HFF-Myc (cell line): ENCODE results near the gene ZFYVE16.
A peak's percentile ranks its signal among the peaks of the same experiment; 100 is the strongest.
"Not testable (repeated sequence)": the region's sequence is repeated elsewhere in the genome, so short reads cannot be mapped to it uniquely, and the experiment has no call there.

Experiments
- DNase-seq: peaks from one replicate; pipeline ENCODE4 v3.0.0-alpha.2; 2011; ENCODE audit warnings: low read depth; ENCODE audit errors: extremely low read depth
- H3K4me3 ChIP-seq: replicated peaks from 2 replicates; pipeline ENCODE4 v1.5.1; 2011; ENCODE audit warnings: low read depth, mild to moderate bottlenecking, control low read depth, low read length
- CTCF ChIP-seq: IDR thresholded peaks from 2 replicates; pipeline ENCODE4 v1.5.1; 2012; ENCODE audit warnings: mild to moderate bottlenecking, low read depth, low read length, control low read depth; ENCODE audit errors: missing control alignments

Gene ZFYVE16

GRCh38 chr5:80487444-80487828, 79.6 kb downstream of the ZFYVE16 start:
- peak overlapping the region; percentile 75 for H3K4me3 ChIP-seq
- no peak for TF ChIP-seq CTCF
- DNase-seq = no peak

GRCh38 chr5:80487829-80488721, 80.2 kb downstream of the ZFYVE16 start, which contains the start of gene FAM151B:
Gene FAM151B, plus strand, starts transcription at chr5:80488100. Its CDS starts 24 bp downstream, at chr5:80488124.
- H3K4me3 ChIP-seq = peak within 1 kb of the TSS; percentile 75
- no peak for TF ChIP-seq CTCF
- peak; percentile 51 for DNase-seq

- no peak for TF ChIP-seq CTCF
- DNase-seq = no peak
- H3K4me3 ChIP-seq = no peak overlapping the region
These were observed 83.4 kb downstream of the ZFYVE16 start for GRCh38 chr5:80491296-80491695.

- DNase-seq = no peak
- no peak overlapping the region for H3K4me3 ChIP-seq
- TF ChIP-seq CTCF = no peak
These were observed 84.9 kb downstream of the ZFYVE16 start for GRCh38 chr5:80492741-80493140.

GRCh38 chr5:80493443-80493842, 85.6 kb downstream of the ZFYVE16 start:
- not testable (repeated sequence) for DNase-seq

GRCh38 chr5:80495891-80496290, 88.0 kb downstream of the ZFYVE16 start:
- no peak for TF ChIP-seq CTCF
- no peak for DNase-seq

More at GRCh38 chr5:80493443-80493842, 85.6 kb downstream of the ZFYVE16 start:
- not testable (repeated sequence) for H3K4me3 ChIP-seq

GRCh38 chr5:80502800-80503199, 94.9 kb downstream of the ZFYVE16 start:
- no peak for TF ChIP-seq CTCF
- no peak overlapping the region for H3K4me3 ChIP-seq
- no peak for DNase-seq

More at GRCh38 chr5:80495891-80496290, 88.0 kb downstream of the ZFYVE16 start:
- H3K4me3 ChIP-seq = no peak overlapping the region
